ENCODE results near the gene SRRT.
A peak's percentile ranks its signal among the peaks of the same experiment; 100 is the strongest.

Gene SRRT

GRCh38 chr7:100875356-100875751 is 451 bp downstream of the SRRT start:
- Histone ChIP-seq H3K4me1 (ENCODE audit: control insufficient read depth, low read length) (peaks cover 51% of the 10 kb centered on the region), H3K4me3 (ENCODE audit: low read length) (peak overlapping the region; percentile 93), H3K27me3 (ENCODE audit: control insufficient read depth, low read length) (no peaks in the 10 kb centered on the region), H3K79me2 (ENCODE audit: control insufficient read depth, low read length) (peaks cover 73% of the 10 kb centered on the region), H3F3A (ENCODE audit: control insufficient read depth, insufficient read depth) (peaks cover 12% of the 10 kb centered on the region), H3K9me3 (ENCODE audit: control insufficient read depth, insufficient read depth, low read length) (no peaks in the 10 kb centered on the region), H3K36me3 (ENCODE audit: control insufficient read depth, low read length) (peaks cover 92% of the 10 kb centered on the region), H3K9me2 (replicated peaks; ENCODE audit: control insufficient read depth, low read length) (no peaks in the 10 kb centered on the region), H4K20me1 (ENCODE audit: control insufficient read depth, insufficient read depth, low read depth, low read length) (peaks cover 28% of the 10 kb centered on the region), H3K27ac (ENCODE audit: low read depth, low read length) (peak overlapping the region; percentile 78), H3K4me2 (ENCODE audit: low read length) (peak overlapping the region; percentile 95)
- TF ChIP-seq CTCF (IDR thresholded peaks at IDR 0.05; ENCODE audit: low read depth, low read length, poor library complexity, severe bottlenecking) (no peak), EZH2phosphoT487 (IDR thresholded peaks at IDR 0.05; ENCODE audit: borderline replicate concordance, low read length) (no peak)

- Histone ChIP-seq H3K4me3 (ENCODE audit: low read length) (no peak overlapping the region), H4K20me1 (ENCODE audit: control insufficient read depth, insufficient read depth, low read depth, low read length) (peaks cover 28% of the 10 kb centered on the region), H3K4me2 (ENCODE audit: low read length) (peak overlapping the region; percentile 95), H3K36me3 (ENCODE audit: control insufficient read depth, low read length) (peaks cover 95% of the 10 kb centered on the region), H3K27me3 (ENCODE audit: control insufficient read depth, low read length) (no peaks in the 10 kb centered on the region), H3K9me2 (replicated peaks; ENCODE audit: control insufficient read depth, low read length) (no peaks in the 10 kb centered on the region), H3K27ac (ENCODE audit: low read depth, low read length) (no peak overlapping the region), H3K4me1 (ENCODE audit: control insufficient read depth, low read length) (peaks cover 51% of the 10 kb centered on the region), H3K79me2 (ENCODE audit: control insufficient read depth, low read length) (peaks cover 85% of the 10 kb centered on the region), H3F3A (ENCODE audit: control insufficient read depth, insufficient read depth) (0 out of 2 replicates have a peak, but pooled peaks cover 5% of the 10 kb centered on the region), H3K9me3 (ENCODE audit: control insufficient read depth, insufficient read depth, low read length) (no peaks in the 10 kb centered on the region)
- TF ChIP-seq EZH2phosphoT487 (IDR thresholded peaks at IDR 0.05; ENCODE audit: borderline replicate concordance, low read length) (no peak), CTCF (IDR thresholded peaks at IDR 0.05; ENCODE audit: low read depth, low read length, poor library complexity, severe bottlenecking) (no peak)
Observed at GRCh38 chr7:100878013-100878412, 3.1 kb downstream of the SRRT start.

- Histone ChIP-seq H3K79me2 (ENCODE audit: control insufficient read depth, low read length) (peaks cover 84% of the 10 kb centered on the region), H3K9me3 (ENCODE audit: control insufficient read depth, insufficient read depth, low read length) (no peaks in the 10 kb centered on the region), H3K27ac (ENCODE audit: low read depth, low read length) (no peak overlapping the region), H3K4me3 (ENCODE audit: low read length) (no peak overlapping the region), H3K4me1 (ENCODE audit: control insufficient read depth, low read length) (peaks cover 47% of the 10 kb centered on the region), H3F3A (ENCODE audit: control insufficient read depth, insufficient read depth) (0 out of 2 replicates have a peak, but pooled peaks cover 3% of the 10 kb centered on the region), H3K9me2 (replicated peaks; ENCODE audit: control insufficient read depth, low read length) (no peaks in the 10 kb centered on the region), H4K20me1 (ENCODE audit: control insufficient read depth, insufficient read depth, low read depth, low read length) (peaks cover 28% of the 10 kb centered on the region), H3K4me2 (ENCODE audit: low read length) (peak overlapping the region; percentile 6; the same call in 1 of the 2 replicates), H3K36me3 (ENCODE audit: control insufficient read depth, low read length) (peaks cover 95% of the 10 kb centered on the region), H3K27me3 (ENCODE audit: control insufficient read depth, low read length) (no peaks in the 10 kb centered on the region)
- TF ChIP-seq EZH2phosphoT487 (IDR thresholded peaks at IDR 0.05; ENCODE audit: borderline replicate concordance, low read length) (no peak), CTCF (IDR thresholded peaks at IDR 0.05; ENCODE audit: low read depth, low read length, poor library complexity, severe bottlenecking) (no peak)
Observed at GRCh38 chr7:100878685-100879084, 3.8 kb downstream of the SRRT start.
